Superior temporal gyrus (tissue), 1 donor: ENCODE data around the gene GPM6B.

ENCODE experiments used
- DNase-seq: peaks from one replicate; pipeline ENCODE4 v3.0.0-alpha.2; 2016; ENCODE audit errors: extremely low spot score

The GPM6B gene, protein sequence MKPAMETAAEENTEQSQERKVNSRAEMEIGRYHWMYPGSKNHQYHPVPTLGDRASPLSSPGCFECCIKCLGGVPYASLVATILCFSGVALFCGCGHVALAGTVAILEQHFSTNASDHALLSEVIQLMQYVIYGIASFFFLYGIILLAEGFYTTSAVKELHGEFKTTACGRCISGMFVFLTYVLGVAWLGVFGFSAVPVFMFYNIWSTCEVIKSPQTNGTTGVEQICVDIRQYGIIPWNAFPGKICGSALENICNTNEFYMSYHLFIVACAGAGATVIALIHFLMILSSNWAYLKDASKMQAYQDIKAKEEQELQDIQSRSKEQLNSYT

GRCh38 chrX:13816643-13817627, at the start of gene GPM6B:
TSS of gene GPM6B (minus strand) at chrX:13817093. CDS start at chrX:13816904, 189 bp downstream.
- DNase-seq, result no peak

DNA sequence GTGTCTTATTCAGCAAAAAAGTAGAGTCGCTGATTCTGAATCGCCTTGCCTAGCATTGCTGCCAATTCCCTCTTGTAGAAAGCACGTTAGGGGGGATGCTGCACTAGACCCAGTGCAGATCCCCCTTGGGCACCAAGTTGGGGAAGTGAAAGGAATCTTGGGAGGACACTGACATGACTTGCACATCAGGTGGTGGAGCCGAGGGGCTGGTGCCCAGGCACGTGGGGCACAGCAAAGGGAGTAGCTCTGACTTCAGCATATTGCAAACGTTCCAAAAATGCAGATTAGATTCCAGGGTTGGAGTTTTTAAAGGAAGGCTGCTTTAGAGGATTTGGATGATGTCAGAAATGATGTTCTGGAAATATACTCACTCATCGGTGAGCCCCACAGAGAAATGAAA, 47.4 kb upstream of the GPM6B start:
- no peak for DNase-seq

DNA sequence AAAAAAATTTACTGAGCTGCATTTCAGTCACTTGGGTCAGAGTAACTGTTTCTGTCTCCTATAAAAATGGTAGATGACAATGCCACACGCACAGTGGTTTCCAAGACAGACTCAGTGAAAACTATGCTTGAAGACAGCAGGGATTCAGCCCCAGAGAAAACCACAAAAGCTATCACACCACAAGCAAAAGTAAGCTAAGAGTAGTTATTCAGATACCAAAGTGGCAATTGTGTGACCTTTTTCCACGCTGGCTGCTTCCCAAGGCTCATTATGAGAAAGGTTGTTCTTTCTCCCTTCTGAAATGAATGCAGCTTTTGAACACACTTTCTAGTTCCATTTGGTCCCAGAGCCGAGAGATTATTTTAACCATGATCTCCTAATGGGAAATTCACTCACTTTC, 46.4 kb upstream of the GPM6B start:
- DNase-seq, result peak; percentile 43

DNA sequence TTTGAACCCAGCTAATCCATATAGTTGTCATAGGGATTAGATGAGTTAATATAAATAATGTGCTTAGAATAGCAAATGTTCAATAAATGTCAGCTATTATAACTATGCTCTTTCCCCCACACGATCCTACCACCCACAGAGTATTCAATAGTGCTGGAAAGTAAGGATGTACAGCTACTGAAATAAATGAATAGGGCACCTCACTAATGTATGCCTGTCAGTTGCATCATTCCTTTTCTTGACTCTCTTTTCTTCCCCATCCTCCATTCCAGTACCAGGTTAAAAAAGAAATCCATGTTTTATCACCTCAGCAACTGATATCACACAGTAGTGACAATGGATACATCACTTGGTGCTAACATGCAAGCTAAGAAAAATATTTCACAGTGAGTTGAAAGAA, 42.8 kb upstream of the GPM6B start:
- no peak for DNase-seq

GRCh38 chrX:13857804-13858203, 40.9 kb upstream of the GPM6B start:
- no peak for DNase-seq

- DNase-seq, result no peak
These were observed 39.0 kb upstream of the GPM6B start for GRCh38 chrX:13855689-13856450.

DNA sequence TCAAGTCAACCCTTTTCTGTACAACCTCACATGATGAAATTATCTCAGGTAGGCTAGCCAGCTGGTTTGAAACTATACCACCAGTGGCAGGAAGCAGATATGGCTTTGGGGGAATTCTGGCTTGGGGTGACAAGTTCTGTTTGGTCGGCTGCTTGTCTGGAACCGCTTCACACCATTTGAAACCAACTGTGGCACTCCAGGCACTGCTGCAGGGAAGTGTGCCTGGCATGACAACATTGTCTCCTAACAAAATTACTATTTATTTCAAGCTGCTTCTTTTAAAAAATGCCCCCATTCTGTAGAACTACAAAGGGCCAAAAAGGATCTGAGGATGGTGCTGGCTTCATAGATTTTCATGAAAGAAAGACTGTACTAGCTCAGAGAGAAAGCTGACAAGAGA, 37.1 kb upstream of the GPM6B start:
- no peak for DNase-seq

DNA sequence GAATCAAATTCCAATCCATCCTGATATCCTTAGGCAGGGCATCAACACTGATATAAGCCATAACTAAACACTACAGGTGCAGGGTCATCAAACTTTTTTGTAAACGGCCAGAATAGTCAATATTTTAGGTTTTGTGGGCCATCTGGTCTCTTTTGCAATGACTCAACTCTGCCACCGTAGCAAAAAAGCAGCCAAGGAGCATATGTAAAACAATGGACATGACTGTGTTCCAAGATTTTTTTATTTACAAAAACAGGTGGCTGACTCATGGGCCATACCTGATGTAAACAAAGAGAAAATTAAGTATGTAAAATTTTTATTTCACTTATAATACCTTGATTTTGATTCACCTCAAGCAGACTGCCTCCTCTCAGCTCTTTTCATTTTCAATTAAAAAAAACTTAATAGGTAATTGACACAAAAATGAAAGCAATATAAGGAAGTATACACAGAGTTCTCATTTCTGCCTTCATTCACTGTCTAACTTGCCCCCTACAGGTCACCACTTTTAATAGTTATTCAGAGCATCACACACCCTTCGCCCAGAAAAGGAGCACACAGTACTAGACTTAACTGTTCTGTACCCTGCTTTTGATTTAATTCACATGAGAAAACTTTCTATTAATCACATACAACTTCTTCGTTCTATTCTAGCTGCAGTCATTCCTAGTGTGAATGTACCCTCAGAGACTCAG, 35.3 kb upstream of the GPM6B start:
- DNase-seq, result no peak

- DNase-seq, result peak; percentile 48
These were observed 29.0 kb upstream of the GPM6B start for GRCh38 chrX:13845721-13846378.

GRCh38 chrX:13843150-13843721, 26.3 kb upstream of the GPM6B start:
- DNase-seq, result no peak

DNA sequence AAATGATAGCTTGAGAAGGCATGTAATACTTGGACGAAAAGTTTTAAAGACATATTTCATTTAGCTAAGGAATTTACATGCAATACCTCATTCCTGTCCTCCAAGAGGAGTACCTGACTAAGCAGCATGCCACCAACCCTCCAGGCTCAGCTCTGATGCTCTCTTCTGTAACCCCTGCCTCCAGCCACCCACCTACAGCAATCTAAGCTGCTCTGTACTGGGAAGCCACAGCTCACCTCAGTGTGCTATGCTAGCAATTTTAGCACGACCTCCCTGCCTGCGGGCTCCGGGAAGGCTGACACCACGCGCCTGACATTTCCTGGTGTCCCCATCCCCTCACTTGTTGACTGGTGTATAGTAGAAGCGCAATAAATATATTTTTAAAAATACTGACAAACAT, 23.2 kb upstream of the GPM6B start:
- no peak for DNase-seq

- DNase-seq, result peak; percentile 67
These were observed 20.4 kb upstream of the GPM6B start for GRCh38 chrX:13837290-13837745.

GRCh38 chrX:13836575-13836974, 19.7 kb upstream of the GPM6B start:
- DNase-seq, result no peak

- no peak for DNase-seq
These were observed 18.9 kb upstream of the GPM6B start for GRCh38 chrX:13835825-13836224.

DNA sequence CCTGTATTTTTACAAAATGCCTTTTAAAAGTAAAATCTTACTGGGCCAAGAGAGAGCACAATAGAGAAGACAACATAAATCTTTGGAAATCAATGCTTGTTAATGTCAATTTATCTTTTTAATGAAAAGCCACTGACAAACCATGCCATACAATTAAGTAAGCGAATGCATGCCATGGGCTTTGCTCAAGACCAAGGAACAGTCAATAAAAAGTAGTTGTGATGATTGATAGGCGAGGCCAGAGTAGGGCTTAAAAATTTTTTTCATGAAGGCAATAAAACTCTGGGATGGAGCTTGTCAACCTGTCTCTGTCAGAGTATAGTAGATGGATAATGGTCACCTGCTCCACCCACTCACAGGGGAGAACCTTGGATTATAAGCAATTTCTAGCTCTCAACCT, 17.5 kb upstream of the GPM6B start:
- DNase-seq, result no peak

- DNase-seq, result no peak
These were observed 13.1 kb upstream of the GPM6B start for GRCh38 chrX:13829983-13830382.

DNA sequence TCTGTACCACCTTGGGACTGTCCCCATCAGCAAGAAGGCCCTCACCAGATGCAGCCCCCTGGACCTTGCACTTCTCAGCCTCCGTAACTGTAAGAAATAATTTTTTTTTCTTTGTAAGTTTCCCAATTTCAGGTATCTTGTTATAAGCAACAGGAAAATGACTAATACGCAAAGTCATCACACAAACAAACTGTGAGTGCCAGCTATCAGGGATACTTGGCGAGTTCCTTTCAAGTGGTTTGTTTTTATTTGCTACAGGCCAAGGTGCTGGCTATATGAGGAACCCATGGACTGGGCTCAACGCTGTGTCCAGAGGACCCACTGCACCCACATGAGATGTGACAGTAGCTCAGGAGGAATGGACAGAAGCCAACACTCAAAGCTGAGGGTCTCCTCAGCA, 11.5 kb upstream of the GPM6B start:
- no peak for DNase-seq

DNA sequence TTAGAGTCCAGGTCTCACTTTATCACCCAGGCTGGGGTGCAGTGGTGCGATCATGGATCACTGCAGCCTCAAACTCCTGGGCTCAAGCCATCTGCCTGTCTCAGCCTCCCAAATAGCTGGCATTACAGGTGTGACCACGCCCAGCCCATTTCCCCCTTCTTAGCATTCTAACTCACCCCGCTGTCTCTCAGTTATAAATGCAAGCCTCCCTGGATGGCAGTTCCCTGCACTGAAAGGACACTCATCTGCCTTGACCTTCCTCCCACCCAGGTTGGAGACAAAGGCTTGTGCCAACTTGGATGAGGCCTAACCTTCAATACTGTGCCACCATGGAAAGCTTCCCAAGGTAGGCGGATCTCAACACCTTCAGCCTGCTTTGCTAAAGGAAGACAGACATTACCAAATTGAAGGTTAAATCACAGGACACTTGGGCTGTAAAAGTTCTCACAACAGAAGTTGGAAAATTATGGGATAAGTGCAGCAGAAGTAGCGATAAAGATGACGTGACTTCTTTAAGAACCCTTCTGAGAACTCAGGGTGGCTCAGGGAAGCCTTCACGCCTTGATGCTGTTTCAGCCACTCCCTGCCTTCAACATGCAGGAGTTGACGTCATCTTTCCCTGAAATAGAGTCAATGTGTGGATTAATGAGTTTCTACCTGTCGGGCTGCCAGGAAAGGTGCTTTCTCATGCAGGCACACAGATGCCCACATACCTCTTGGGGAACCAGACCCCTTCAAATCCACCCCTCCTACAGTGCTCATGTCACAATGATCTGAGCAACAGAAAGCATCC, 10.6 kb upstream of the GPM6B start:
- no peak for DNase-seq

DNA sequence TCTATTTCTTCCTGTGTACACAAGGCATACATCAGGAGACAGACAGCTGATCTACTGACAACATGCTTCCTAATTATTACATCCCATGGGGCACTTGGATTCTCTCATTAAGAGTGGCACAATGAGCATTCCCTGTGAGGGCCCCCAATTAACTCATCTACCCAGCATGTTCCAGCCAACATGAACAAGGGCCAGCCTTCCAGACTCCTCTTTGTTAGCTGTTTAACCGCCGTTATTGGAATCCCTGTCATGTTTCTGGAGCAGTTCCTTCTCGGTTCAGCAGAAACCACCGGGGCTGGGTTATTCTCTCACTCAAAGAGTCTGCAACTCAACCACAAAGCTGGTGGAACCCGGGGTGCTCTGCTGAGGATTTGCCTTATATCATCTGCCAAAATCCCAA, 9.9 kb upstream of the GPM6B start:
- DNase-seq, result no peak
